ENCODE measurements around the gene ATR.

ATR gene

DNA sequence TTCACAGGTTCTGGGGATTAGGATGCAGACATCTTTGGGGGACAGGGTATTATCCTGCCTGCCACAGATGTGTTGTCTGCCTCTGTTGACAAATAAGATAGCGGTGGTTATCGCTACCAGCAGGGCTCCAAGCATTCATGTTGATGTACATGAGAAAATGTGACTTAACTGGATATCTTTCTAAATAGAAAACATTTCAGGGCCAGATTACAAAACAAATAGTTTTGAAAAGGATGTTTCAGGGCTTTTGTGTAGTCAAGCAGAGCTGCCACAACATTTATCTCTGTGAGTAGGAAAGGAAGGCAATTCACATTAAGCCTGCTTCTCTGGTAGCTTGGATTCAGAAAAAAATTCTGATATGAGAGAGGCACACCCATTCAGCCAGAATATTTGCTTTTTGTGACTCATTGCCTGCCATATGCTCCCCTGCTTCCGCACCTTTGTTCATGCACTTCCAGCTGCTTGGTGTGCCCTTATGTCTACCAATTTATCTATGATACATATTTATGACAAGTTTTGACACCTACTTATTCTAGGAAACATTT lies 40.5 kb upstream of the ATR start:
- TF ChIP-seq, protein P1, sequence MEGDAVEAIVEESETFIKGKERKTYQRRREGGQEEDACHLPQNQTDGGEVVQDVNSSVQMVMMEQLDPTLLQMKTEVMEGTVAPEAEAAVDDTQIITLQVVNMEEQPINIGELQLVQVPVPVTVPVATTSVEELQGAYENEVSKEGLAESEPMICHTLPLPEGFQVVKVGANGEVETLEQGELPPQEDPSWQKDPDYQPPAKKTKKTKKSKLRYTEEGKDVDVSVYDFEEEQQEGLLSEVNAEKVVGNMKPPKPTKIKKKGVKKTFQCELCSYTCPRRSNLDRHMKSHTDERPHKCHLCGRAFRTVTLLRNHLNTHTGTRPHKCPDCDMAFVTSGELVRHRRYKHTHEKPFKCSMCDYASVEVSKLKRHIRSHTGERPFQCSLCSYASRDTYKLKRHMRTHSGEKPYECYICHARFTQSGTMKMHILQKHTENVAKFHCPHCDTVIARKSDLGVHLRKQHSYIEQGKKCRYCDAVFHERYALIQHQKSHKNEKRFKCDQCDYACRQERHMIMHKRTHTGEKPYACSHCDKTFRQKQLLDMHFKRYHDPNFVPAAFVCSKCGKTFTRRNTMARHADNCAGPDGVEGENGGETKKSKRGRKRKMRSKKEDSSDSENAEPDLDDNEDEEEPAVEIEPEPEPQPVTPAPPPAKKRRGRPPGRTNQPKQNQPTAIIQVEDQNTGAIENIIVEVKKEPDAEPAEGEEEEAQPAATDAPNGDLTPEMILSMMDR (IDR thresholded peaks at IDR 0.05; ENCODE audit: insufficient read depth, low read depth, low read length, missing control alignments) = no peak
- no peak overlapping the region for H3K4me3 ChIP-seq (ENCODE audit: low read depth, low read length)
- DNase-seq (ENCODE audit: low read depth) = no peak

DNA sequence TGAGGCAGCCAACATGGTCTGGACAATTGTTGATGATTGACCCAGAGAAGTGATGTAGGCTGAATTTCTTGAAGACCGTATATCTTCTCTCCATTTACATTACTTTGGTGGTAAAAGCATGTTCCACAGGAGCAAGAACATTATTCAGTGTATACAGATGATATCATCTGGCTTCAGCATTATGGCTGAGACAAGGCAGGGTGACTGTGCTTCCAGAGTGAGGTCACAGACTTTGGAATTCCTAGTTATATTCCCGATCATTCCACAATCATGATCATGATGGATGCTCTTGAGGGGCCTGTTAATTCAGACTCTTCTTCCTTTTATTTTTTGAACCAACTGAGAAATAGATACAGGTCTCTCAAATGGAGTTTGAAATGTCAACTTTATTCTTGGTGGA lies 36.6 kb upstream of the ATR start:
- TF ChIP-seq, protein P1 (IDR thresholded peaks at IDR 0.05; ENCODE audit: insufficient read depth, low read depth, low read length, missing control alignments) = no peak
- DNase-seq (ENCODE audit: low read depth) = no peak
- H3K4me3 ChIP-seq (ENCODE audit: low read depth, low read length) = no peak overlapping the region

DNA sequence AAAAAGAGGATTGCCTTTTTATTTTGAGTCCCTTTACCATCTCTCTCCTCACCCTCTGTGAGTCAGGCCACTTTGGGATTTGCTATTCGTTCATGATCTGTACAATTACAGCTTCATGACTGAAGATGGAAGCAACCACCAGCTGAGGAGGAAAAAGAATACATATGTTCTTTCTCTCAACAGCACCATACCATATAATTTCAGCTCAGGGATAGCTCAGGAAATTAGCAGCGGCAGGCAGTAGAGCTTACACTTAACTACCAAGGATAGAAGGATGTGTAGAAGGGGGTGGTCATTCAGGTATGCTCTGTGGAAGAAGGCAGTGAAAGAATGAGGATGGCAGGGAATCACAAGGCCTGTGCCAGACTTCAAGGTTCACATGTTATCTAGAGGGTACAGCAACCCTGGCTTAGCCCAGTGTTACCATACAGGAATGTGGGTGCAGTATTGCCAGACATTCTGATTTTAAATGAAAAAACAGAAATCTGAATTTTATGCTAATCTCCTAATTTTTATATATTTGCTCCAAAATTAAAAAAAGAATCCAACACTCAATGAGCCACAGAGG lies 35.6 kb upstream of the ATR start:
- no peak for DNase-seq (ENCODE audit: low read depth)
- no peak overlapping the region for H3K4me3 ChIP-seq (ENCODE audit: low read depth, low read length)
- TF ChIP-seq, protein P1 (IDR thresholded peaks at IDR 0.05; ENCODE audit: insufficient read depth, low read depth, low read length, missing control alignments) = no peak

DNA sequence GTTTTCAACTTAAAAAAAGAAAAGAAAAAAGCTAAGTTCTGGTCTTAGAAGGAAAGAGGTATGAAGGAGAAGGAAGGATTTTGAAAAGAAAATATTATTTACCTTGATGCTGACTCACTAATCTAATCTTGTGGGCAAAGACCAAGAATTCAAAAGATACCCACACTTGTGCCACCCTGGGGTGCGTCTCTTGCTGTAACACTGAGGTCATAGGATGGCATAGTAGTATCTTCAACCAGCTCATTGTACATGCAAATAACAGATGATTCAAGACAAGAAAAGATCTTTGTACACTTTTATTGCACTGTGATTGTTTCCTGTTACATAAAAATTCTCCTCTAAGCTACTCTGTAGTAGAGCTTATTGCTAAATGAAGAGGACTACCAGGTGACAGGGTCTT lies 35.0 kb upstream of the ATR start:
- no peak overlapping the region for H3K4me3 ChIP-seq (ENCODE audit: low read depth, low read length)
- TF ChIP-seq, protein P1 (IDR thresholded peaks at IDR 0.05; ENCODE audit: insufficient read depth, low read depth, low read length, missing control alignments) = no peak
- no peak for DNase-seq (ENCODE audit: low read depth)

DNA sequence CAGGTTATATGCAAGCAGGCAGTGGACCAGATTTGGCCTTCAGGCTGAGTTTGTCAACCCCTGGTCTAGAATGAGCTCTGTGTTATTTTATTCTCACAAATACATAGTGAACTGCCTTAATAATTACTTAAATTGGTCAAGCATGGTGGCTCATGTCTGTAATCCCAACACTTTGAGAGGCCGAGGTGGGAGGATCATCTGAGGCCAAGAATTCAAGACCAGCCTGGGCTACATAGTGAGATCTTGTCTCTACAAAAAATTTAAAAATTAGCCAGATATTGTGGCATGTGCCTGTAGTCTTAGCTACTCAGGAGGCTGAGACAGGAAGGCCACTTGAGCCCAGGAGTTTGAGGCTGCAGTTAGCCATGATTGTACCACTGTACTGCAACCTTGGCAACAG lies 32.7 kb upstream of the ATR start:
- TF ChIP-seq, protein P1 (IDR thresholded peaks at IDR 0.05; ENCODE audit: insufficient read depth, low read depth, low read length, missing control alignments) = no peak
- H3K4me3 ChIP-seq (ENCODE audit: low read depth, low read length) = no peak overlapping the region

DNA sequence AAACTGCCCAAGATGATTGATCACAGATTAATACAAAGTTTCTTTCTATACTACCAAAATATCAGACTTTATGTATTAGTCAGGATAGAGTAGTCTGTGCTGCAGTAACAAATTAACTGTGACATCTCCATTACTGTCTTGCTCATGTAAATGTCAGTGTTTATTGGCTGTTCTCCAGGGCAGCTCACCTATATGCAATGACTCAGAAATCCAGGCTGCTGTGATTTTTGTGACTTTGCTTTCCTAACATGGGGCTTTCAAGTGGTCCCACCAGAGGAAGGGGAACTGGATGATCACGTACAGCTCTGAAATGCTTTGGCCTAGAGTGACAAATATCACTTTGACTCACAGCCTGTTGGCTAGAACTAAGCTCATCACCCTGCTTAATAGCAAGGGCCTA lies 30.6 kb upstream of the ATR start:
- TF ChIP-seq, protein P1 (IDR thresholded peaks at IDR 0.05; ENCODE audit: insufficient read depth, low read depth, low read length, missing control alignments) = no peak
- no peak overlapping the region for H3K4me3 ChIP-seq (ENCODE audit: low read depth, low read length)
- no peak for DNase-seq (ENCODE audit: low read depth)

More for the DNA sequence above, 32.7 kb upstream of the ATR start:
- DNase-seq (ENCODE audit: low read depth) = no peak

DNA sequence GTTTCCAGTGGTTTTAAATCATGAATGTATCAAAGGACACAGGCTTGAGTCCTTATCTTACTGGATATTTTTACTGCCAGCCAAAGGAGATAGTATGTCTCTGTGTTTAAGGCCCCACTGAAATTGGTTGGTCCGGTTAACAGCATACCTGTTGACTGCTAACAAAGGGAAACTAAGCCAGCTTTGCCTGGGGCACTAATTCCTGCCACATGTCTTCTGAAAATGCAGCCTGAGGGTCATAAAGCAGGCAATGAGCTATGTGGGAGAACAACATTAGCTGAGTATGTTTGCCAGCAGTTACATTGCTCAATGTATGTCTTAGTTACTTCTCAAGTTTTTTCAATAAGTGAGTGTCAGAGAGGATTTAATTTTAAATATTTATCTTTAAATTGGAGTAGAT lies 30.1 kb upstream of the ATR start:
- TF ChIP-seq, protein P1 (IDR thresholded peaks at IDR 0.05; ENCODE audit: insufficient read depth, low read depth, low read length, missing control alignments) = no peak
- H3K4me3 ChIP-seq (ENCODE audit: low read depth, low read length) = no peak overlapping the region
- DNase-seq (ENCODE audit: low read depth) = no peak
